Mesendoderm (in vitro differentiated cells): ENCODE measurements around the gene MMP14.
"Not testable (repeated sequence)": the region's sequence is repeated elsewhere in the genome, so short reads cannot be mapped to it uniquely, and the experiment has no call there.

Experiments used
- DNase-seq: peaks from one replicate; pipeline ENCODE4 v3.0.0; 2013
- H2AK5ac ChIP-seq: 2 replicates; pipeline ENCODE4 v1.6.1; 2013; ENCODE audit warnings: low read length, inconsistent platforms
- H2BK120ac ChIP-seq: 2 replicates; pipeline ENCODE4 v1.6.1; 2013; ENCODE audit warnings: low read depth, mild to moderate bottlenecking, low read length, moderate library complexity, mixed read lengths
- H2BK15ac ChIP-seq: replicated peaks from 2 replicates; pipeline ENCODE4 v1.6.1; 2013; ENCODE audit warnings: low read depth, mild to moderate bottlenecking, moderate library complexity
- H2BK5ac ChIP-seq: 2 replicates; pipeline ENCODE4 v1.6.1; 2013; ENCODE audit warnings: low read length, inconsistent platforms
- H3K18ac ChIP-seq: 2 replicates; pipeline ENCODE4 v1.6.1; 2013; ENCODE audit warnings: mild to moderate bottlenecking, low read length, mixed read lengths
- H3K23ac ChIP-seq: one replicate; pipeline ENCODE4 v1.6.1; 2013; ENCODE audit warnings: low read length
- H3K27ac ChIP-seq: 2 replicates; pipeline ENCODE4 v1.5.1; 2013; ENCODE audit warnings: low read depth, mild to moderate bottlenecking, inconsistent platforms, low read length, moderate library complexity
- H3K27me3 ChIP-seq: 2 replicates; pipeline ENCODE4 v1.6.1; 2013; ENCODE audit warnings: low read length, control low read depth, mild to moderate bottlenecking, inconsistent platforms; ENCODE audit not compliant: insufficient read depth, poor library complexity
- H3K36me3 ChIP-seq: 2 replicates; pipeline ENCODE4 v1.6.1; 2013; ENCODE audit warnings: low read length, inconsistent platforms; ENCODE audit not compliant: control insufficient read depth, insufficient read depth
- H3K4ac ChIP-seq: one replicate; pipeline ENCODE4 v1.6.1; 2013; ENCODE audit warnings: low read depth, mild to moderate bottlenecking, low read length, moderate library complexity
- H3K4me1 ChIP-seq: 2 replicates; pipeline ENCODE4 v1.6.1; 2013; ENCODE audit warnings: low read depth, low read length, inconsistent platforms; ENCODE audit not compliant: control insufficient read depth
- H3K4me2 ChIP-seq: 2 replicates; pipeline ENCODE4 v1.6.1; 2013; ENCODE audit warnings: low read length
- H3K4me3 ChIP-seq: 2 replicates; pipeline ENCODE4 v1.5.1; 2013; ENCODE audit warnings: mild to moderate bottlenecking, low read length
- H3K56ac ChIP-seq: one replicate; pipeline ENCODE4 v1.6.1; 2013; ENCODE audit warnings: low read length
- H3K79me1 ChIP-seq: 2 replicates; pipeline ENCODE4 v1.6.1; 2013; ENCODE audit warnings: low read length, inconsistent platforms
- H3K79me2 ChIP-seq: 2 replicates; pipeline ENCODE4 v1.6.1; 2013; ENCODE audit warnings: mild to moderate bottlenecking, low read length; ENCODE audit not compliant: control insufficient read depth, insufficient read depth
- H3K9ac ChIP-seq: 2 replicates; pipeline ENCODE4 v1.6.1; 2013; ENCODE audit warnings: low read length, inconsistent platforms
- H4K5ac ChIP-seq: one replicate; pipeline ENCODE4 v1.6.1; 2013; ENCODE audit warnings: low read length
- H4K8ac ChIP-seq: one replicate; pipeline ENCODE4 v1.6.1; 2013; ENCODE audit warnings: low read depth, mild to moderate bottlenecking, control low read depth, low read length, moderate library complexity
- WGBS: extraction: QIAGEN DNeasy Blood & Tissue Kit; methylation state at CpG from one replicate; pipeline ENCODE4 v1.1.7; 2013; ENCODE audit warnings: low lambda C conversion rate, missing lambda C conversion rate; ENCODE audit not compliant: insufficient coverage; ENCODE audit errors: extremely low coverage; 5-methylcytosine and 5-hydroxymethylcytosine counted together

The MMP14 gene

DNA sequence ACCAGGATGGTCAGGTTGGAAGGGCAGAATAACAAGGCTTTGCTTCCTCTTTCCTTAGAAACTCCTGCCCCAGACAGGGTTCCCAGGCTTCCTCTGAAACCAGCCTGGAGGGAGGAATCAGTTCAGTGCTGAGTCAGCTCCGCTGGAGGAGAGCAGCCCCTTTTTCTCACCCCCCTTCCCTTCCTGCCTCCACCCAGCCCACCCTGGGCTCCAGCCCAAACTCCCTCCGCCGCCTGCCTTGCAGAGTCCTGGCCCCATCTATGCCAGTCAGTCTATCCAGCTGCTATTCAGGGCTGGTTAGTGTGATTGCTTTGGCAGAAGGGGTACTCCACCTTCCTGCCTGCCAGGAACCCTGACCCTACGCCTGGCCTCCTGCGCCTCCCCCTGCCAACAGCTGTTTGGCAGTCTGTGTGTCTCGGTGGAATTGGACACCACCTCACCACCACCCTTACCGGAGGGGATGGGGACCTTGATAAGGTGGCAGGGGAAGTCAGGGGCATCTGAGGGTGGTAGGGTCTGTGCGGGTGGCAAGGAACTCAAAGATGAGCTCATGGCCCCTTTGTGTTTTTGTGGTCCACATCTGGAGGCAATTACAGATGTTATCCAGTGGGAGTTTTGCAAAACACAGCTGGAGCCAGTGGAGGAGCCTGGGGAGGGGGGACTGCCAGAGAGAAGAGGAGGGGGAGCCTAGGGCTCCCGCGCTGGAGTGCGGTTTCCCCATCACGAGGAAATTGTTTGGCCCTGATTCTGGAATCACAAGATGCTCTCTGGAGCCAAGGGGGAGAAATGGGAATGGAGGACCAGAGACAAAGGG lies 12.2 kb downstream of the MMP14 start:
- Histone ChIP-seq H2BK5ac (no peak overlapping the region), H3K18ac (no peak overlapping the region), H3K56ac (peak overlapping the region; percentile 76), H2AK5ac (no peak overlapping the region), H4K5ac (no peak overlapping the region), H3K27me3 (no peaks in the 10 kb centered on the region), H3K36me3 (peaks cover 12% of the 10 kb centered on the region), H3K4me1 (peaks cover 2% of the 10 kb centered on the region), H2BK15ac (no peak overlapping the region), H3K4ac (no peak overlapping the region), H3K23ac (no peak overlapping the region), H3K79me1 (no peaks in the 10 kb centered on the region), H3K79me2 (no peaks in the 10 kb centered on the region), H3K27ac (peak overlapping the region; percentile 37), H2BK120ac (no peak overlapping the region), H3K4me2 (no peak overlapping the region), H3K9ac (peak overlapping the region; percentile 45), H3K4me3 (no peak overlapping the region), H4K8ac (no peak overlapping the region)
- WGBS, result no CpG with 5 or more reads among the region's 12 CpGs
- peak; percentile 68 for DNase-seq

DNA sequence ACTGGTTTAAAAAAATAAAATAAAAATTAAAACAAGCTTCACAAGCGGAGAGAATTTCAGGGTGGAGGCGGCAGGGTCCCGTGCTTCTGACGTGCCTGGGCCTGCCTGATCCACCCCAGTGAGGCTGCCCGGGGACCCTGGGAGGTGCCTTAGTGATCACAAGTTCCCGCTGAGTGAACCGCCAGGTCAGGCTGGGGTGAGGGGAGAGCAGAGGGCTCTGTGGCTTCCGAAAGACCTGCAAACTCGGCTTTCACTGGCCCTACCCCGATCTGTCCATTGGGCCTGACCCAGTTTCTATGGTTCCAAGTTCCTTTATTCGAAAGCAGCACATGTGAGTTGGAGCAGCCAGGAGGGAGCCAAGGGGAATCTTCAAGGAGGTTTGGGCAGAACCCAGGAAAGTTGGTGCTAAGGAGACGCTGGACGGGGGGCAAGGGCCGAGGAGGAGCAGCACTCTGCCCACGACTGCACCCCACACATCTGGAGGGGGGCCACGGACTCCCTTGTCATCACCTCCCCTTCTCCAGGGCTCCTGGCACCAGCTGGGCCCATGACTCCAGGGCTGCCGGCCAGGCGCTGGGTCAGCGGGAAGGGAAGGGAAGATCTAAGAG lies 12.9 kb downstream of the MMP14 start:
- Histone ChIP-seq H3K79me2 (no peaks in the 10 kb centered on the region), H3K27ac (no peak overlapping the region), H2BK120ac (no peak overlapping the region)

DNA sequence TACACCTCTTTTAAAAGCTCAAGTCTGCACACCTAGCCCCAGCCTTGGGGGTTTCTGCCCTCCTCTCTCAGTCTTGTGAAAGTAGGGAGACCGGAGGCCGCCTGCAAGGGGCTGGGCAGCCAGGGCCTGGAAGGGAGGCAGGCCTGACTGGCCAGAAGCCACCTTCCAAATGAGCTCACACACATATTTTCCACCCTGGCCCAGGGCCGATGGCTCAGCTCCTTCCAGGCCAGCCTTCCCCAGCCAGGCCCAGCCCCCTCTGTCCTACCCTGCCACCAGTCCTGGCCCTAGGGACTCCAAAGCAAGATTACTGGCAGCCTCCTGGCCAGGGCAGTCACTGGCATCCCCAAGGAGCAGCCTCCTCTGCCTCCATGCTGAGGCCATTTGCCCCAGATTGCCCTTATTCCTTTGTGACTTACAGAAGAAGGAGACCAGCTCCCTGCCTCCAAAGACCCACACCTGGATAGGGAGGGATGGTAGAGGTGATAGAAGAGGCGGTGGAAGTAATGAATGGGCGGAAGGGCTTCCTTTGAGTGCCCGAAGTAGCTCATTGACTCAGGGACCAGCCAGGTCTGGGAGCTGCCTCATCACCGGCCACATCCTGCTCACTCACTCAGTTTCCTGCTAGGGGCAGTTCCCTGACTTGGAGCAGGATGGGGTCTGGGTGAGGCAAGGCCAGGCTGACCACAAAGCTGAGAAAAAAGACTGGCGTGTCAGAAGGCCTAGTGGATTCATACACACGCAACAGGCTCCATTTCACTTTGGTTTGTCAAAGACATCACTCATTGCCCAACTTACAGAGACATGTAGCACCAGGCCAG lies 14.8 kb downstream of the MMP14 start:
- WGBS, result no CpG with 5 or more reads among the region's 9 CpGs
- H2BK5ac ChIP-seq, result no peak overlapping the region
- H3K79me1 ChIP-seq, result no peaks in the 10 kb centered on the region
- H3K4me3 ChIP-seq, result no peak overlapping the region
- peaks cover 2% of the 10 kb centered on the region for H3K4me1 ChIP-seq
- H2BK15ac ChIP-seq, result no peak overlapping the region
- no peak overlapping the region for H3K18ac ChIP-seq
- H3K4me2 ChIP-seq, result no peak overlapping the region
- no peak overlapping the region for H4K5ac ChIP-seq
- no peak overlapping the region for H3K27ac ChIP-seq
- H2BK120ac ChIP-seq, result no peak overlapping the region
- H3K27me3 ChIP-seq, result no peaks in the 10 kb centered on the region
- H3K36me3 ChIP-seq, result no peaks in the 10 kb centered on the region
- H3K79me2 ChIP-seq, result no peaks in the 10 kb centered on the region
- no peak overlapping the region for H3K23ac ChIP-seq
- H3K9ac ChIP-seq, result no peak overlapping the region
- no peak overlapping the region for H3K4ac ChIP-seq
- peak overlapping the region; percentile 62 for H3K56ac ChIP-seq
- no peak overlapping the region for H4K8ac ChIP-seq
- H2AK5ac ChIP-seq, result no peak overlapping the region
- DNase-seq, result peak; percentile 57

More for the DNA sequence above, 12.9 kb downstream of the MMP14 start:
- peaks cover 11% of the 10 kb centered on the region for H3K36me3 ChIP-seq
- no peak overlapping the region for H4K8ac ChIP-seq
- H3K4me1 ChIP-seq, result peaks cover 2% of the 10 kb centered on the region
- peak overlapping the region; percentile 43 for H3K56ac ChIP-seq
- no CpG with 5 or more reads among the region's 19 CpGs for WGBS
- H3K4me2 ChIP-seq, result no peak overlapping the region
- H3K79me1 ChIP-seq, result no peaks in the 10 kb centered on the region
- H4K5ac ChIP-seq, result no peak overlapping the region
- H3K4ac ChIP-seq, result no peak overlapping the region
- no peak overlapping the region for H3K4me3 ChIP-seq
- no peak overlapping the region for H2BK5ac ChIP-seq
- no peak overlapping the region for H2BK15ac ChIP-seq
- DNase-seq, result no peak
- H2AK5ac ChIP-seq, result peak overlapping the region; percentile 60
- no peak overlapping the region for H3K23ac ChIP-seq
- H3K27me3 ChIP-seq, result no peaks in the 10 kb centered on the region
- H3K9ac ChIP-seq, result no peak overlapping the region
- H3K18ac ChIP-seq, result no peak overlapping the region

DNA sequence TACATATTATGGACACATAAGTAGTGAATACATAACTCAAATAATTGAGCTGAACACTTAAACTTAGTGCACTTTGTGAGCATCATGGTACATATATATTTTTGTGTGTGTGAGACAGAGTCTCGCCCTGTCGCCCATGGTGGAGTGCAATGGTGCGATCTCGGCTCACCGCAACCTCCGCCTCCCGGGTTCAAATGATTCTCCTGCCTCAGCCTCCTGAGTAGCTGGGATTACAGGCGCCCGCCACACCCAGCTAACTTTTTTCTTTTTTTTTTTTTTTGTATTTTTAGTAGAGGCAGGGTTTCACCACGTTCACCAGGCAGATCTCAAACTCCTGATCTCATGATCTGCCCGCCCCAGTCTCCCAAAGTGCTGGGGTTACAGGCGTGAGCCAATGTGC lies 15.8 kb downstream of the MMP14 start:
- not testable (repeated sequence) for H3K9ac ChIP-seq, H2BK120ac ChIP-seq, H3K4me3 ChIP-seq, H3K23ac ChIP-seq, H3K79me2 ChIP-seq, H3K18ac ChIP-seq, DNase-seq, H3K36me3 ChIP-seq, H3K27me3 ChIP-seq, H2BK5ac ChIP-seq, H2AK5ac ChIP-seq, H3K27ac ChIP-seq, H2BK15ac ChIP-seq, H4K8ac ChIP-seq, H3K56ac ChIP-seq, H4K5ac ChIP-seq, H3K4me2 ChIP-seq, H3K79me1 ChIP-seq, H3K4me1 ChIP-seq, H3K4ac ChIP-seq
- no CpG with 5 or more reads among the region's 12 CpGs for WGBS

DNA sequence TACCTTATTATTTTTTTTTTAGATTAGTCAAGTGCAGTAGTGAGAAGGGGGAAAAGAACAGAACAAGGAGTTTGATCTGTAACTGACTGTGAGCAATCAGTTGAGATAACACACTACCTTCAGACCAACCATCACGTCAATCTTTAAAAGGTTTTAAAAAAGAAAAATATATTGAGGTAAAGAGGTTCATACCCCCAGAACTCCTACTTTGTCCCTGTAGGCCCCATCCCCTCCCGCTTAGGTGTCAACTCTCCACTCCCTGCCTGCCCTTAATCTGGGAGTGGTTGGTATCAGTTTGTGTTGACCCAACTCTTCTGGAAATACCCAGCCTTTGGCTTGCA lies 16.2 kb downstream of the MMP14 start:
- DNase-seq, result no peak
- H3K79me2 ChIP-seq, result no peaks in the 10 kb centered on the region
- peaks cover 2% of the 10 kb centered on the region for H3K4me1 ChIP-seq
- H3K23ac ChIP-seq, result no peak overlapping the region
- H3K27ac ChIP-seq, result no peak overlapping the region
- peak overlapping the region; percentile 11 for H3K9ac ChIP-seq
- no peak overlapping the region for H4K8ac ChIP-seq
- H3K4me2 ChIP-seq, result no peak overlapping the region
- H3K4me3 ChIP-seq, result no peak overlapping the region
- no peak overlapping the region for H2BK5ac ChIP-seq
- no peaks in the 10 kb centered on the region for H3K36me3 ChIP-seq
- no peak overlapping the region for H3K18ac ChIP-seq
- H3K4ac ChIP-seq, result no peak overlapping the region
- H3K27me3 ChIP-seq, result no peaks in the 10 kb centered on the region
- H2BK120ac ChIP-seq, result no peak overlapping the region
- H3K79me1 ChIP-seq, result no peaks in the 10 kb centered on the region
- no CpG with 5 or more reads among the region's 2 CpGs for WGBS
- H4K5ac ChIP-seq, result no peak overlapping the region
- H2AK5ac ChIP-seq, result no peak overlapping the region
- H2BK15ac ChIP-seq, result no peak overlapping the region
- H3K56ac ChIP-seq, result peak overlapping the region; percentile 61
